Right renal cortex interstitium (tissue), 3 donors: ENCODE results near the gene NCOA6. TPM values are rescaled to one million over a fixed set of nuclear protein-coding genes. Genes with fewer than 3 reads are reported as not detected.
"Not testable (repeated sequence)": the region's sequence is repeated elsewhere in the genome, so short reads cannot be mapped to it uniquely, and the experiment has no call there.

ENCODE experiments used
- DNase-seq, 3 donors: peaks; one replicate each; pipeline ENCODE4 v3.0.0-alpha.2; 2013; ENCODE audit warnings: low read depth in 3 of 3, low spot score in 2 of 3
- polyA plus RNA-seq, 3 donors: library from polyadenylated mRNA; unstranded; fragments of 120-200 nt; gene quantifications; one replicate each; pipeline ENCODE4 v1.2.1, GENCODE V29; 2013; ENCODE audit not compliant: insufficient read length in 3 of 3

The NCOA6 gene
- polyA plus RNA-seq, 3 donors = 53.8 to 58.3 (median 54.3) TPM

DNA sequence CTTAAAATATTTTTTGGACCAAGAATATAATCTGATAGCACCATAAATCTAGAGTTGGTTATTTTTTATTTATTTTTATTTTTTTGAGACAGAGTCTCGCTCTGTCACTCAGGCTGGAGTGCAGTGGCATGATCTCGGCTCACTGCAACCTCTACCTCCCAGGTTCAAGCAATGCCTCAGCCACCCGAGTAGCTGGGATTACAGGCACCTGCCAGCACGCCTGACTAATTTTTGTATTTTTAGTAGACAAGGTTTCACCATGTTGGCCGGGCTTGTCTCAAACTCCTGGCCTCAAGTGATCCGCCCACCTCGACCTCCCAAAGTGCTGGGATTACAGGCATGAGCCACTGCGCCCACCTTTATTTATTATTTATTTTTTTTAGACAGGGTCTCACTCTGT, 45.2 kb downstream of the NCOA6 start:
- DNase-seq = not testable (repeated sequence)

DNA sequence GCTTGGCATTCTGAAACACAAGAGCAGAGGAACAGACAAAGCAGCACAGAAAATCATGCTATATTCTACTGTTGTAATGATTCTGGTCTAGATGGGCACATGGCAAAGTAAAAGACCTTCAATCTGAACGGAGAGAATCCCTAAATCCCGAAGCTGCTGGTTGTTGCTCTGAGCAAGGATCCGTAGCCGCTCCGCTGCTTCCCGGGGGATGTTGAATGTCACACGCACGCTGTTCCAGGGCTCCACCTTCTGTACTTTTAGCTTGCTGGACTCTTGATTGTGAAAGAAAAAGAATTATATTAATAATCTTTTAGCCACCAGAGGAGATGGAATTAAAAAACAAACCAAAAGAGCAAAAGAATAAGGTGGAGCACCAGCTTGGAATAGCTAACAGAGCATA, 49.3 kb downstream of the NCOA6 start:
- no peak for DNase-seq

DNA sequence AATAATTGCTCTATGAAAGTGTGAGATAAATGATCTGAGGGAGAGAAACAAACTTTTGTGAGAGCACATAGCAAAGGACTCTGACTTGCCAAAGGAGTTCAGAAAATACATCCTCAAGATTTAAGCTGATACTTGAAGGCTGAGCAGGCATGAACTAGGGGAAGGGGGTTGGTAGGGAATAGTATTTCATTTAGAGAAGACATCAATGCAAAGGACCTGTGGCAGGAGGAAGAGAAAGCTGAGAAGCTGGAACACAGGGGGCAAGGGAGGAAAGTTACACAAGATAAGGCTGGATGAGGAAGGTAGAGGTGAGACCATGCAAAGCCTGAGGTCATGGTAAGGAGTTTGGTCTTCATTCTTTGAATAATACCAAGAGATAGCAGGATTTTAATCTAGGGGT, 50.6 kb downstream of the NCOA6 start:
- DNase-seq = no peak

DNA sequence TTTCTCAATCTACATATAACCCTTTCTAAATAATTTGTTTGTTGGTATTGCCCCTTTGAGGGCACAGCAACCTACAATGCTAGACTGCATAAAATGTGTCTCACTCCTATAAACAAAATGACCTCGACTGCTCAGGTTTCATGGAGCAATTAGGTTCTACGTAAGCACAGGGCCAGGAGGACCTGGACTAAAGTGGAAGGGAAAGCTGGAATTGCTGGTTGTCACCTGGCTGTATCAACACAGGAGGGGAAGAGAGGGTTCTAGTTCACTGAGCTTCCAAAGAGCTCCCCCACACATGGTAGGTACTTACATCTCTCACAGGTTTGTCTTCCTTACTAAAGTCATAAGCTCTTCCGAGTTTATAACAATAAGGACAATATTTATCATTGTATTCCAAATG, 51.0 kb downstream of the NCOA6 start:
- DNase-seq = no peak

DNA sequence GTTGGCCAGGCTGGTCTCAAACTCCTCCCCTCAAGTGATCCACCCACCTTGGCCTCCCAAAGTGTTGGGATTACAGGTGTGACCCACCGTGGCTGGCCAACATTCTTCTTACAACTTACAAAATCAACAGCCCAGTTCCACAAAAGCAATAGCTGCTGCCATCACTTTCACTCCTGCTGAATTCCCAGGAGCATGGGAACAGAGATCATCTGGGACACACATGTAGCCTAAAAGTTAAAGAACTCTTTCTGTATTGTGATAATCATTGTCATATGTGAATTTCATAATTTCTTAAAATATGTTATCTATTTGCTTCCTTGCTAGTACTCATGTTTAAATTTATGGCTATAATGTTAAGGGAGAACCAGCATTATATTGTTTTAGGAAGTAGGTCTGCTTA, 51.7 kb downstream of the NCOA6 start:
- DNase-seq = no peak

DNA sequence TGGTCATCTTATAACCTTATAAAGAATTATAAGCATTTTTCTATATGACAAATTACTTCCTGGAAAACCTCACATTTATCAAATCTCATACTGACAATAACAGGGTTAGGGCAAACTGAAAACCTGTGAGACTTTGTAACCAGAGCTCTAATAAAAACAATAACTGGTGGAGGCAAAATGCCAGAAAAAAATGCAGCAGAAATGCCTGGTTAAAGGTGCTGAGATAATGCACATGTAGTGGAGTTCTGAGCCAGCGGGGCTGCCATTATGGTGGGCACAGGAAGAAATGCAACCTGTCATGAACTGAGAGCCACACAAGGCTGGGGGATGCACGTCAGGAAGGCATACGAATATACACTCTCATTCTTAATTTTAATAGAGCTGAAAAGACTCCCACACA, 53.0 kb downstream of the NCOA6 start:
- no peak for DNase-seq

DNA sequence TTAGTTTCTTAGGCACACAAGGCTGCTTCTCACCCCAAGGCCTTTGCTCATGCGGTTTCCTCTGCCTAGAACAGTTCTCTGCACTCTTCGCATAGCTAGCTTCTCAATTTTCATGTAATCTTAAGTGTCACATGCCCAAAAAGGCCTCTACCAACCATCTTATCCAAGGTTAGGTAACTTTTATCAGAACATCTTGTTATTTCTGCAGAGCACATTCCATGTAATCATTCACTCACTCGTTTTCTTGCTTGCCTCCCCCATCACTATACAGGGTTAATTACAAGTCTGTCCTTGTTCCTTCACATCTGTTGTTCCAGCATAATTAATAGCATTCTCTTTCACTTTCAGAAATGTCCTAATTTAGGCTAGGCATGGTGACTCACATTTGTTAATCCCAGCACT, 53.8 kb downstream of the NCOA6 start:
- DNase-seq = no peak

DNA sequence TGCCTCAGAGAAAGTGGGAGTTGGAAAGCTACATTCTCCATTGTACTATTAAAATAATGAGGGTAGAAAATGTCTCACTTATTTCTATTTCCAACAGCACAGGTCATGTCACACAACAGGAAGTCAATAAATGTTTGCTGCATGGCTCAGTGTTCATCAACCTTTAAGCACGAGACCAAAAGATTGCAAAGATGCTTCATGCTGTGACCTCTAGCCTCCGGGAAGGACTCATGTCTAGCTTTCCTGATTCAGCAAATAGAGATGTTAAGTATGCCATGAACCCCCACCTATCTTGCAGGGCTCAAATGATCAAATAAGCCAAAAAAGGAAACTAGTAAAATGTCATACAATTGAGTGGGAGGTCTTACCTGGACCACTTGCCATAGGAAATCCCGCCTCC, 57.4 kb downstream of the NCOA6 start:
- DNase-seq = no peak

DNA sequence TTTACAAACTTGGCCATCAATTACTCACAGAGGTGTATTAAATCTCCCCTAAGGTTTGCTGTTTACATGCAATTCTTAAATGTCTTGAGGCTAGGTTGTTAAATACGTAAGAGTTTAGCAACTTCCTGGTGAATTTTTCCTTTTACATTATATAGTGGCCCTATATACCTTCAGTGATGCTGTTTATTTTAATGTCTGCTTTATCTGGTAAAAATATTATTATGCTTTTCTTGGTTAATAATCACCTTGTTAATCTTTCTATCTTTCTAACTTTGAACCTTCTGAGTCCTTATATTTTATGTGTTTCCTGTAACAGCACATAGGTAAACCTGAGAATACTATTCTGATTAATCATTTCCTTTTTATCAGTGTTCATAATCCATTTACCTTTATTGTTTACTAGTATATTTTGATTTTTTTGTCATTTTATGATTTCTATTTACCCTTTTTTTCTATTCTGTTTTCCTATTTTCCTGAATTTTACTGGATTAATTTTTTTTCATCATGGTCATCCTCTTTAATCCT, 63.4 kb downstream of the NCOA6 start:
- DNase-seq = no peak

DNA sequence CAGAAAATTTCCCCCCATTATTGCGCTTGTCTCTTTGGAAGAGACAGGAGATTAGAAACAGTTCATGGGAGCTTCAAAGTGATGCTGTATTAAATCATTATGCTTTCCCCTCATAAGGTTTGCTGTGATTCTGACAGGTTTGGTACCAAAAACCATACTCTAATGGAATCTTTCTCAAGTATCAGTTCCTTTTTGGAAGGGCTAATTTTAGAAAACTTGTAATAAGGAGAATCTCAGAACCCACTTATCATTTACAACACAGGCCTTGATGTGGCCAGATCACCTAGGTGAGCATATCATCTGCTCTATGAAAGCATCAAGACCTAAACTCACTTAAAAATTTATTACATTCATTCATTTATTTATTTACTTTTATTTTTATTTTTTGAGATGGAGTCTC, 70.1 kb downstream of the NCOA6 start:
- no peak for DNase-seq

DNA sequence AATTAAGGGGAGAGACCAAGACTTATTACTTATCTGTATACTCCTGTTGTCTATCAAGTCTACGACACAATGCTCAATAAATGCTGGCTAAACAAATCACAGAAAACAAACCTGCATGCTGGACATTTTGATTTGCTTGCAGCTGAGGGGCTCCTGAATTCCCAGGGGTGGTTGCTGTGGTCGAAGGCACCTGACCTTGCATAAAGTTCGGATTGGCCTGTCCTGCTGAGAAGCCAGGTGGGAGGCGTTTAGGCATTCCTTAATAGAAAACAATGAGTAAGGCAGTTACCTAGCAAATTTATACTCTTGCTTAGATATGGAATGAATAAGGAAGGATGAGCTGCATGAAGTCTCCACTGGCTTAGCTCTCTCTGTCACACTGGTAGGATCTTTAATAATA, 70.8 kb downstream of the NCOA6 start:
- DNase-seq = no peak

DNA sequence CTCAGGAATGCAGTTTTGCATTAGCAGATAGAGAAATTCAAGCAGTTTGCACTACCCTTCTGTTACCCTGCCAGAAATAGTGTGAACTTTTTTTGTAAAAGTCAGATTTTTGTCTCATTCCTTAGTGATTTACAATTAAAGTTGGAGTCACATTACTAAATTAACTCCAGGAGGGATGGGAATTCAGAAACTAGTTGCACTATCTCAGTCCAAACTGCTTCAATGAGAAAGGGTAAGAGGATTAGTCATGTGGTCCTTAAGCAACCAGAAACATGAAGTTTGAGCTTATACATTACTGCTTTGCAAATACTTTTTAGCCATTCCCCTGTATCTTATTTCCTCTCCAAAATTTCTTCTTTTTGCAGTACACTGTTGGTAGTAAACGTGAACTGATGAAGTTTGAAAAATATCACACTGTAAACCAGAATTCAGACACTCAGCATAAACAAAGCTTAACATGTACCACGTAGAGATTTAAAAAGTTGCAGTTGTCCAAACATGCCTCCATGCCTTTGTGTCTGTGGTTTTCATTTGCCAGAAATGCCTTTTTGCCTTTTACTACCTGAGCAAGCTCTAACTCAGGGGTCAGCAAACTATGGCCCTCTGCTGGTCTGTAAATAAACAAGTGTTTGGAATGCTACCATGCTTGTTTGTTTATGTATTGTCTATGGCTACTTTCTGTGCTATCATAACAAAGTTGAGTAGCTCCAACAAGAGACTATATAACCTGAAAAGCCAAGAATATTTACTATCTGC, 71.6 kb downstream of the NCOA6 start:
- DNase-seq = no peak

DNA sequence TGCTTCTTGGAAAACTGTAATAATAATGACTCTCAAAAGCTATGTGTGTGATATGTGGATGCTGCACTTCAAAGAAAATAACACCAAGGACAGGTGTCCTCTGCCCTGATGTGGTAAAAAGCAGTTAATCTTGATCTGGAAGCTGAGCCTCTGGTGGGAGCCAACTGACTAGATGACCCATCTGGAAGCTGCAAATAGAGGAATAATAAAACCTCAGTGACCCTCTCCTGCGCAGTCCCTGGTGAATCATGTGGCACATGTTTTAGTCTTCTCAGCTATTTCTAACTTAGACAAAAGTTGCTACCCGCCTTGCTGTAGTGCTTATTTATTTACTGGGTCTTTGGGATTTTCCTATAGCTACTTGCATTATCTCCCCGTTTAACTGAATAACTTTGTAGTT, 74.0 kb downstream of the NCOA6 start:
- no peak for DNase-seq

DNA sequence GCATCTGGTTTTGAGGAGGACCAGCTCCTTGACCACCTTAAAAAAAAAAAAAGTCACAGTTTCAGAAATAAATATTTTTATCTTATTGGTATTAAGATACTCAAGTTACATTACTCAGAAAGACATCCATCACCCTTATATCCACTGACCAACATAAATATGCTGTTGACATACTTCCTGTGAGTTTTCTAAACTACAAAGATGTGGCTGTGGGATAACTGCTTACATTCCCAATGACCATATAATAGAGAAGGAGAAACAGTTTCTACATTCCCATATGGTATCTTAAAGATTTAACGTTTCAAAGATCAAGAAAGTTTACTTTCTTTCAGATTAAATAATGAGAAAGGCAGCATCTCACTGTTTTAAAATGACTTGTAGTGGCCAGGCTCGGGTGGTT, 75.0 kb downstream of the NCOA6 start:
- DNase-seq = no peak

DNA sequence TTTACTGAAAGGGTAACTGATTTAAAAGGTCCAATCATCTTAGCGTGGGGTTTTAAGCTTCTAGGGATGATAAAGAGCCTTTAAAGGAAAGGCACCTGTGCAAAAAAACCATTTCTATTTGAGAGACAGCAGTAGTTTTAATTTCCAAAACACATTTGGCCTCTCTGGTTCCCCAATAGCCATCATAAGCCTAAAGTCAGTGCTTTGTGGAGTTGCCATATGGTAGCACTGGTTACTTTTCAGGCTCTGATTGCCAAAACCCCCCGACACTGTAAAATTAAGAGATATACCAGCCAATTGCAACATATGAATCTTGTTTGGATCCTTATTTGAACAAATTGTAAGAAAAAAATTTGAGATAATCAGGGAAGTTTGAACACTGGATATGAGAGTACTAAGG, 76.7 kb downstream of the NCOA6 start:
- no peak for DNase-seq

DNA sequence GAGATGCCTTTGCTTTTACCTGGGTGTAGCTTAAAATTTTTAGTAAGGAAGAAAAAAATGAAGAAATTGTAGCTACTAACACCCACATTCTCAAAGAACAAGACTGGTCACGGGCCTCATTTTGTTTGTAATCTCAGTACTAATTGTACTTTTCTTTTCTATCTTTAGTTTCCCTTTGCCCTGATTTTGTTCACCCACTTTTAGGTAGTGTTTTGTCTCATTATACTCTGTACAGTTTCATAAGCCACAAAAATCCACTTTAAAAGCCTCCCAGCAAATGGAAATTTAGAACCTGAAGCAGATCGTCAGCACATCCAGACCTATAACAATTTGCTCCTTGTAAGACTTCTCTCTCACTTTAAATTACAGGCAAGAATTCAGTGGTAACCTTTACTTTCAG, 78.0 kb downstream of the NCOA6 start:
- no peak for DNase-seq

DNA sequence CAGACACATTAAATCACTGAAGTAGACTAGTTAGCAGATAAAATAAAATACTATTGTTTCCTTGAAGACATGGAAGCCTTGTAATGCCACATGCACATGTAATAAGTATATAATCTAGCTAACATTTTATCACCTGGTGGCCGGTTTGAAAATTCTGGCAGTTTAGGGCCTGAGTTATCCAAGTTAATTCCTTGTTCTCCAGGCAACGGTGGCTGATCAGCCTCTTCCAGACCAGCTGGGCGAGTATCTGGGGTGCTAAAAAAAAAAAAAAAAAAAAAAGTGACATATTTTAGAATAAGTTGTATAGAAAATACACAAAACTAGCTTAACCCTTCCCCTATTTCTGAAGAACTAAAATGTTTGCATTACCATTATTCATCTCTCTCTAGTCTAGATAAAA, 78.8 kb downstream of the NCOA6 start:
- no peak for DNase-seq

DNA sequence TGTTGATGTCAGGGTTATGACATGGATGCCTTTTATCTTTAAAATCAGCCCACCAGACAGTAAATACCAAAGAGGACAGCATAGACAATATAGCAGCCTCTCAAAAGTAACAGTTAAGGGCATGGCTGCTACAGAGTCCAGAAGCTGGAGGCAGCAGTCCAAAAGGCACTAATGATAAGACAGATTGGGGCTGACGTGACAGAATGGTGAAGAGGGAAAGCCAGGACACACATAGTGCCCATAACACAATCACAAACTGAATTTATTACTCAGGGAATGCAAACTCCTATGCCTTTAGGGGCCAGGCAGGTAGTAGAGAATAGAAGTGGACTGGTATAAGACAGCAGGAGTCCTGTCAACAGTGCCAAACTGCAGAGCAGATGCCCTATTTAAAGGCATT, 80.6 kb downstream of the NCOA6 start:
- DNase-seq = no peak

DNA sequence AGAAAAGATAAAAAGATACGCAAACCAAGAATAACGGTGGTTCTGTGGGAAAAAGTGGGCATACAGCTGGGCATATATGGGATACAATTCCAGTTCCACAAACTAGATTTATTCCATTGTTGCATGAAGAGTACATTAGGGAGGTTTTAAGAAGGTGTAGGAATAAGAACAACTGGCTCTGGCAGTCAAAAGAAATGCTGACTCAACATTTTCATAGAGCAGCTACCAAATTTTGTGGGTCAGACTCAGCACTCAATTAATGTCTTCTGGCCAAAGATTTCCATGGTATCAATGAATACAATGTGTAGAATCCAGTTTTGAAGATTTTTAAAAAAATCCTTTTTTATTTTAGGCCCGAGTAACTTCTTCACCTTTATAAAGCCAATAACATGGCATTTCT, 81.1 kb downstream of the NCOA6 start:
- DNase-seq = no peak

DNA sequence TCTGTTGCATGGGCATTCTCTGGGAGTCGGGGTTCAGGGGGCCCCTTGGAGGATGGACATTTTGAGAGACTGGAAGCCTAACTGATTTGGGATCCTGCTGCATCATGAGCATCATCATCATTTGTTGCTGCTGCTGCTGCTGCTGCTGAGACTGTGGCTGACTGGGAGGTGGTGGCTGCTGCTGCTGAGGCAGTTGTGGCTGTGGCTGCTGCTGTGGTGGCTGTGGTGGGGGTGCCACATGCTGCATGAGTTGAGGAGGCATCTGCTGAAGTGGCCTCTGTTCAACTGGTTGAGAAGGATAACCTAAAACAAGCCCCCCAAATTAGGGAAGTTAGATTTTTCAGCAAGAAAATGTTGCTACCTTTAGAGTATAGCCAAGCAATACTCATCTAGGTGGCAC, 82.4 kb downstream of the NCOA6 start:
- no peak for DNase-seq

DNA sequence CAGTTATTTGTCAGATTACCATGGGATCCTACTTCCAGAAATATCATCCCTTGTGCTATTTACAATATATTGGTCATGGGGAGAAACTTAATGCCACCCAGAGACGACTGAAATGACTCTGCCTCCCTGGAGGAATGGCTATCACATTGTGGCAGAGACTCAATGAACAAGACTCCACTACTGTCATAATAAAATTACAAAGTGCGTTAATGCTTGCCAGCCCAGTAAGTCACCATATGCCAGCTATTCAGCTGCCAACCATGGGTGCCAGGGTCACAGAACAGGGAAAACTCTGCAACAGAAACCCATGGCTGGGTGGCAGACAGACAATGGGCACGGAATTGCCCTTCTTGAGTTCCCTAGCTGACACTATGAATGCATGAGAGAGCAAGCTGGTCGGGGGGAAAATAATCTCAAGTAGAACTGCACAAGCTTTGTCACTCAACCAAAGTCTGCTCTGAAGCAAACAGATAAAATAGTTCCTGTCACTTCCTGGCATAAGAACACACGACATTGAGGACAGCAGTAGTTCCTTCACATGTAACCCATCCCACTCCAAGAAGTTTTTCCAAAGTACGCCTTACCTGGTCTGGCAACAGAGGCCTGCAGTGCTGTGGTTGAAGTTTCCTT, 89.2 kb downstream of the NCOA6 start:
- no peak for DNase-seq

DNA sequence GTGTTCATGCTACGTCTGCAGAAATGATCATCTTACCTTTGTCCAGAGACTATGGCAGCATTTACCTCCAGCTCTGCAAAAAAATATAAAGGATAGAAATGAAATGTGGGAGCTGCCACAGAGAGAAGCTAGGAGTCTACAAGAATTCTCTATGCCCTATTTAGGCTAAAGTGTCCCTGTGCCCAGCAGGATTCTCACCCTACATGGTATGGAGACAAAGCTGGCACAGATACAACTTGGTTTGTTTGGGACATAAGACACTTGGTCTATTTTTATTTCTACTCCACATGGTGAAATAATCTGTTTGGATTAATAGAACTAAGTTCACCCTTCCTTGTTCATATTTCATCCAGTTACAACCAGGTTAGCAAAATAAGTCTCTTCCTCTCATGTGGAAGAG, 92.9 kb downstream of the NCOA6 start:
- no peak for DNase-seq

DNA sequence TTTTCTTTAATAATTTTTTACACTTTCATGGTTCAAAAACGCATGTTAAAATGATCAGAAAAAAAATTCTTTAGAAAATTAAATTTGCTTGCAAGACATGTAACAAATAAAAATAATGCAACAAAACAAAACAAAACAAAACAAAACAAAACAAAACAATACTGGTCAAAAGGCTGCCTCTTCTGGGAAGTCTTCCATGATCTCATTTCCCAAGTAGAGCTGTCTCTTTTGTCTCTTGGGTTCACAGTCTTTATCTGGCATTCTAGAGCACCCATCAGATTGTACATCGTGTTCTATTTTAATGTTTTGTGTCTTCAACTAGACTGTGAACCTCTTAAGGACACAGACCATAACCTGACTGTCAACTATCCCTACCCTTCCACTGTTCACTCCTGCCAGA, 96.0 kb downstream of the NCOA6 start:
- no peak for DNase-seq
